HTERT RPE-1 (cell line): ENCODE data around the gene MIOS.
"Not testable (repeated sequence)": the region's sequence is repeated elsewhere in the genome, so short reads cannot be mapped to it uniquely, and the experiment has no call there.

ENCODE experiments used
- in situ Hi-C: fragments of 300-500 bp; cut with MboI; formaldehyde crosslinking; loops from 4 replicates; pipeline ENCODE4 v1.14.3; 2020; ENCODE audit warnings: low sequenced_read_pairs

The MIOS gene

GRCh38 chr7:7640221-7641128 is 73.8 kb downstream of the MIOS start, which contains the start of gene UMAD1:
TSS of gene UMAD1 (plus strand) at chr7:7640752. CDS start at chr7:7673372, 32,620 bp downstream.
- in situ Hi-C loops = no loop called here

DNA sequence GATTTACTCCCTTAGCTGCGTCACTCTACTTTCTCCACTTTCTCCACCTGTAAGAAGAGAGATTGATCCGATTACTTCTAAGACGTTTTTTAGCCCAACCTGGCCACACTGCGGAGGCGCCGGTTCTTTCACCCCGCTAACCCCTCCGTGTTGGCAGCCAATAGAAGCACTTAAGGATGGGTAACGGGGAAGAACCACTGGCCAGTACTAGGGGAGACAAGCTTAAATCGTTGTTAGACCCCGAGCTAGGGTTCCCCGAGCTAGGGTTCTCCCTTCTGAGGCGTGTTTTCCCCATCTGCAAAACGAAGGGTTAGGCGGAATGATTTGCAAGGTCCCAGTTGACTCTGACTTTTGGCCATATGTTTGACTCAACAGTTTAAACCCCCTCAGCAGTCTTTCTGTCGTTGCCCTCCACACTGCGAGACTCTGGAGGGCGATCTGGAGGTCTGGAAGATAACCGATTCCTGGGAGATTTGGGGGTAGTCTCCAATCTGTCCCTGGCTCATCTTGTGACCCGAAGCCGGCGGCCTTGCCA is 74.5 kb downstream of the MIOS start:
- in situ Hi-C loops = no loop called here

DNA sequence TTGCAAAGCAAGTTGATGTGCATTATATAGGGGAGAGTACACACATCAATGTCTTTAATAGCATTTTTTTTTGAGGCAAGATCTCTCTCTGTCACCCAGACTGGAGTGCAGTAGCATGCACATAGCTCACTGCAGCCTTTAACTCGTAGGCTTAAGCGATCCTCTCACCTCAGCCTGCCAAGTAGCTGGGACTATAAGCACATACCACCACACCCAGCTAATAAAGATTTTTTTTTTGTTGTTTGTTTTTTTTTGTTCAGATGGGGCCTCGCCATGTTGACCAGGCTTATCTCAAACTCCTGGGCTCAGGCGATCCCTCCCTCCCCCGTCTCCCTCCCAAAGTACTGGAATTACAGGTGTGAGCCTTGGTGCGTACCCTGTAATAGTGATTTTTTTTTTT is 75.4 kb downstream of the MIOS start:
- in situ Hi-C loops = no loop called here

DNA sequence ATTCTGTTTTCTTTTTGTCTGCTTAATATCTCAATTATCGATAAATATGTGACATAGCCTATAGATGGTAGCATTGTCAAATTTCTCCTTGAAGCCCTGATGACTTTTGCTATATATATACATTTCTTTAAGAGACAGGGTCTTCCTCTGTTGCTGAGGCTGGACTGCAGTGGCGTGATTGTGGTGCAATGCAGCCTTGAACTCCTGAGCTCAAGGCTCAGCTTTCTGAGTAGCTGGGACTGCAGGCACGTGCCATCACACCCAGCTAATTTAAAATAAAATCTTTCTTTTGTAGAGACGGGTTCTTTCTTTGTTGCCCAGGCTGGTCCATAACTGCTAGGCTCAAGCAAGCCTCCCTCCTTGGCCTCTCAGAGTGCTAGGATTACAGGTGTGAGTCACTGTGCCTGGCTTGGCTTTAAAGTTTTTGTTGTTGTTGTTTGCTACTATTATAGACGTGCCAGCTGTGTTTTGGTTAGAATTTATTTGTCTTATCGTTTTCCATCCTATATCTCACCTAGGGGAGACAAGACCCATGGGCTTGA is 80.9 kb downstream of the MIOS start:
- in situ Hi-C loops = no loop called here

- in situ Hi-C loops = no loop called here
Observed at GRCh38 chr7:7650682-7651206, 84.1 kb downstream of the MIOS start.

DNA sequence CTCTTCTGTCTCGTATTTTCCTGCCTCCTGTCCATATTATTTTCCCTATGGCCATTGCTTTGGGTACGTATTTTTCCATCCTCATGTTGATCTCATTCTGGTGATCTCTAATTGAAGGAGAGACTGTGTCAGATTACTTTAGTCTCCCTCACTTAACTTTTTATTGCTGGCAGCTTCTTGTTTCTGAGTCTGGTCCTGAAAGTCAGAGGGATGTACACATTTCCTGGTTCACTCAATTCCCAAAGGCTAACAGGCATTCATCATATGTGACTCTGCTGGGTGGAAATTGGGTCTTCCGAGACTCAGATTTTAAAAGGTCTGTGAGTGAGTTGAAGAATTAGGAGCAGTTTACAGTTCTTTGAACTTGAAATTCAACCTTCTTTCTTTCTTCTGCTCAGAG is 84.8 kb downstream of the MIOS start:
- in situ Hi-C loops = no loop called here

DNA sequence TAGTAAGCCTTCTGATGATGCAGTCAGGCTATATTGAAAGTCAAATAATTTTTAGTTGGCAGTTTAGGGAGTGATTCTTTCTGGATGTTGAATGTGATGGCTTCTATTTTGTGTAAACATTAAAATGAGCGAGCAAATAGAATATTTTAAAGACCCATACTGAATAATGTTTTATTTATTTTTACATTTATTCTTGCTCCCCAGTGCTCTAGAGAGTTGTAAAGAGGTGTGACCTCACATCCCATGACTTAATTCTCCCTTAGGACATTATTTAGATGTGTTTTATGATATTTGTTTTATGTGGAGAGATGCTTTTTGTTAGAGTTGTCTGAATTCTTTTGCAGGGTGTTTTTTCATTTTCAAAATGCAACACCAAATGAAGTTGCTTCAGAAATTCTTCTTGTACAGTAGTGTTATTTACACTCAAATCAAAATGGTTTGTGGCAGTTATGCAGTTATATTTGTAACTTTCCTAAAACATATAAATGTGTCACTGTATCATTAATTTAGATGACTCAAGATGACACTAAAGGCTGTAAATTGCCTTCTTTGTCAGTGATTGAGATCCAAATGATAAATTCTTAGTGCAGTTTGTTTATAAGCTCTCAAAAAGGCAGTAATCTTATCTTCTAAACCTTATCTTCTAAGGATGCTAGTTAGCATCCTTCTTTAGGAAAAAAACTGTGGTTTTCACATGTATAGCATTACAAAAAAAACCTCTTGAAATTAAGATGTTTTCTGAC is 86.3 kb downstream of the MIOS start:
- in situ Hi-C loops = no loop called here

- in situ Hi-C loops = no loop called here
Observed at GRCh38 chr7:7653593-7654187, 87.0 kb downstream of the MIOS start.

DNA sequence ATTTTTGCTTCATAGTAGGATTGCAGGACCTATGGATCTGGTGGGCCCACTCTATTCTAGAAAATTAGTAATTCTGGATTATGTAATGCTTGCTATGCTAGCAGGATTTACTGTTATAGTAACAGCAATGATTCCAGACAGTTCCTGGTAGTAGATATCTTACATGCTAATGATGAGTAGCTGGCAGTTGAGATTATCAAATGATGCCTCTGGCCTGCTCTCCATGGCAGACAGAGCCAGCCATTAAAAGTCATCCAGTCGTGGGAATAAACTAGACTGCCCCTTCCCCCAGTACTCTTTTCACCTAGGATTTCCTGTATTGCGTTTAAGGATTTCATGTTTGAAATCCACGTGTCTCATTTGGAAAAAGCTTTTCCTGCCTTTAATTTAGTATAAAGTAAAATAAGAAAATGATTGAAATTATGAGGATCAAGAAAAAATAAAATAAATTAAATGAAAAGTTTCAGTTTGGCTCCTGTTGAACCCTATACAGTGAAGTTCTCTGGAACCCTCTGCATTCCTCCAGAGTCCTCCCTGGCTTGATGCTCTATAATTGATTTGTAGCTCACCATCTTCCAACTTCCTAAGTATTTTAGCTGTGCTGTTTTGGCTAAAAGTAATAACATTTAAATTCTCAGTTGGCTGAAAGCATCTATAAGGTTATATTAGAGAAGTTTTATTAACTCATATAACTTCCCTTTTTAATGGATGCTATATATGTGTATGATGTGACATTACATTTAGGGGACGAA is 88.5 kb downstream of the MIOS start:
- in situ Hi-C loops = no loop called here

GRCh38 chr7:7656459-7656858 is 89.8 kb downstream of the MIOS start:
- in situ Hi-C loops = not testable (repeated sequence)
